ENCODE results near the gene COG5. TPM values are rescaled to one million over a fixed set of nuclear protein-coding genes. Genes with fewer than 3 reads are reported as not detected.

Gene COG5
- total and polyA plus RNA-seq, 2 of the 8 experiments (the other 6 are each of a cell fraction or from before 2014, with no cell fraction given): 10.5 to 28.1 TPM

DNA sequence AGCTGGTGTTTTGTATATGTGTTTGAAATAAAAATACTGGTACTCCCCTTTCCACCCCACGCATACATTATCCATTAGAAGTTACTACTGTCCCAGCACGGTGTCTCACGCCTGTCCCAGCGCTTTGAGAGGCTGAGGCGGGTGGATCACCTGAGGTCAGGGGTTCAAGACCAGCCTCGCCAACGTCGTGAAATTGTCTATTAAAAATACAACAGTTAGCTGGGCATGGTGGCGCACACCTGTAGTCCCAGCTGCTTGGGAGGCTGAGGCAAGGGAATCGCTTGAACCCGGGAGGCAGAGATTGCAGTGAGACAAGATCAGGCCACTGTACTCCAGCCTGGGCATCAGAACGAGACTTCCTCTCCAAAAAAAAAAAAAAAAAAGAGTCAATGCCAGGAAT is 392.2 kb downstream of the COG5 start:
- TF ChIP-seq POLR2AphosphoS5 (IDR thresholded peaks at IDR 0.05; ENCODE audit: low read depth, low read length): 0 out of 2 replicates have a peak, but pooled peaks have one; percentile 21
- no peak for TF ChIP-seq SAP30 (IDR thresholded peaks at IDR 0.05; ENCODE audit: insufficient read depth, insufficient replicate concordance, low read length)
- H4K20me1 ChIP-seq (replicated peaks in 1 of 2; ENCODE audit: control insufficient read depth in 1 of 2, insufficient read depth in 2 of 2, low read length in 2 of 2): no peaks in the 10 kb centered on the region
- H3K23ac ChIP-seq (ENCODE audit: insufficient read length): no peak overlapping the region
- ChIA-PET POLR2A (ENCODE audit: partially characterized antibody) (interaction anchor here (0.6 to 0.8 kb wide), 2 partner anchors 12 to 558 kb away, joined by 3 to 4 read pairs; no protein-coding TSS in a partner anchor), CTCF (ENCODE audit: partially characterized antibody) (interaction anchor here (1.0 kb wide), 1 partner anchor 24 kb away, joined by 3 read pairs; no protein-coding TSS in a partner anchor)
- DNase-seq (ENCODE audit: low read depth in 1 of 2, low spot score in 2 of 2): no peak
- H3K27ac ChIP-seq (ENCODE audit: low read depth, low read length): no peak overlapping the region
- H2BK120ac ChIP-seq (replicated peaks; ENCODE audit: low read depth, low read length): no peak overlapping the region
- H3K9ac ChIP-seq (replicated peaks in 1 of 4; ENCODE audit: extremely low read depth in 1 of 4, low read depth in 3 of 4, low read length in 3 of 4): no peak overlapping the region
- H3K79me2 ChIP-seq (ENCODE audit: control insufficient read depth in 1 of 2, insufficient read depth in 2 of 2, low read length in 2 of 2): peaks cover 6 to 63% of the 10 kb centered on the region in 2 experiments
- peaks cover 4% of the 10 kb centered on the region for H3K23me2 ChIP-seq (ENCODE audit: low read depth, low read length)
- no peak for FAIRE-seq
- no peak overlapping the region for H3K4me3 ChIP-seq (ENCODE audit: extremely low read depth in 1 of 4, insufficient read depth in 2 of 4, low read depth in 3 of 4, low read length in 4 of 4)
- H2BK5ac ChIP-seq (ENCODE audit: low read depth, low read length): no peak overlapping the region
- H3K4me1 ChIP-seq (replicated peaks in 1 of 4; ENCODE audit: control insufficient read depth in 3 of 4, insufficient read depth in 4 of 4, low read length in 3 of 4): peaks cover 2 to 8% (median 6%) of the 10 kb centered on the region in 4 experiments; a peak in 4 of 7 replicates
- no peak overlapping the region for H3K4ac ChIP-seq (replicated peaks; ENCODE audit: insufficient read length, low read depth, low read length)
- no peak overlapping the region for H2BK12ac ChIP-seq (ENCODE audit: low read depth, low read length)
- H4K91ac ChIP-seq (replicated peaks; ENCODE audit: insufficient read length, low read length): no peak overlapping the region
- no peak overlapping the region for H2BK20ac ChIP-seq (ENCODE audit: low read length)
- H3K56ac ChIP-seq (replicated peaks; ENCODE audit: insufficient read length, low read depth, low read length): no peak overlapping the region
- H3K9me3 ChIP-seq (ENCODE audit: insufficient read depth in 2 of 2, low read depth in 1 of 2, low read length in 1 of 2): no peaks in the 10 kb centered on the region
- no peak overlapping the region for H2AFZ ChIP-seq (ENCODE audit: low read length)
- H3K36me3 ChIP-seq (ENCODE audit: control insufficient read depth in 2 of 4, insufficient read depth in 4 of 4, low read length in 3 of 4): no peaks in the 10 kb centered on the region; a peak in 1 of 8 replicates
- no peaks in the 10 kb centered on the region for H3K27me3 ChIP-seq (replicated peaks in 1 of 4; ENCODE audit: control insufficient read depth in 3 of 4, extremely low read depth in 1 of 4, insufficient read depth in 3 of 4, low read length in 3 of 4)
- H3K4me2 ChIP-seq (ENCODE audit: insufficient read depth in 1 of 2, low read depth in 2 of 2, low read length in 2 of 2): no peak overlapping the region; a peak in 1 of 4 replicates
- no peak overlapping the region for H3K18ac ChIP-seq (ENCODE audit: extremely low read depth, low read length)
- no peak overlapping the region for H4K5ac ChIP-seq (ENCODE audit: insufficient read length, low read depth, low read length)
- H2BK15ac ChIP-seq (ENCODE audit: low read length): no peak overlapping the region
- H3K14ac ChIP-seq (ENCODE audit: insufficient read length): no peak overlapping the region
- no peaks in the 10 kb centered on the region for H3K79me1 ChIP-seq (ENCODE audit: low read depth, low read length)
- no peak overlapping the region; the same call in 1 of the 2 replicates for H2AK5ac ChIP-seq (ENCODE audit: low read depth, low read length)
- 92% methylated on average over 11 of the region's 12 CpGs; no CpG with 5 or more reads in 1 of the 2 experiments for WGBS, 2 experiments (ENCODE audit: extremely low coverage in 1 of 2, insufficient coverage in 1 of 2, insufficient read length in 1 of 2, insufficient replicate concordance in 2 of 2, low coverage in 1 of 2, low lambda C conversion rate in 2 of 2, missing lambda C conversion rate in 1 of 2)
- H4K8ac ChIP-seq (ENCODE audit: extremely low read depth, insufficient read depth, low read length): no peak overlapping the region; the same call in 1 of the 2 replicates
